Measurements from ENCODE around the gene ETV7. TPM values are rescaled to one million over a fixed set of nuclear protein-coding genes. Genes with fewer than 3 reads are reported as not detected.

The ETV7 gene
- total and polyA plus RNA-seq, 4 donors, result 0.29 to 0.61 (median 0.40) TPM; not detected in 1

DNA sequence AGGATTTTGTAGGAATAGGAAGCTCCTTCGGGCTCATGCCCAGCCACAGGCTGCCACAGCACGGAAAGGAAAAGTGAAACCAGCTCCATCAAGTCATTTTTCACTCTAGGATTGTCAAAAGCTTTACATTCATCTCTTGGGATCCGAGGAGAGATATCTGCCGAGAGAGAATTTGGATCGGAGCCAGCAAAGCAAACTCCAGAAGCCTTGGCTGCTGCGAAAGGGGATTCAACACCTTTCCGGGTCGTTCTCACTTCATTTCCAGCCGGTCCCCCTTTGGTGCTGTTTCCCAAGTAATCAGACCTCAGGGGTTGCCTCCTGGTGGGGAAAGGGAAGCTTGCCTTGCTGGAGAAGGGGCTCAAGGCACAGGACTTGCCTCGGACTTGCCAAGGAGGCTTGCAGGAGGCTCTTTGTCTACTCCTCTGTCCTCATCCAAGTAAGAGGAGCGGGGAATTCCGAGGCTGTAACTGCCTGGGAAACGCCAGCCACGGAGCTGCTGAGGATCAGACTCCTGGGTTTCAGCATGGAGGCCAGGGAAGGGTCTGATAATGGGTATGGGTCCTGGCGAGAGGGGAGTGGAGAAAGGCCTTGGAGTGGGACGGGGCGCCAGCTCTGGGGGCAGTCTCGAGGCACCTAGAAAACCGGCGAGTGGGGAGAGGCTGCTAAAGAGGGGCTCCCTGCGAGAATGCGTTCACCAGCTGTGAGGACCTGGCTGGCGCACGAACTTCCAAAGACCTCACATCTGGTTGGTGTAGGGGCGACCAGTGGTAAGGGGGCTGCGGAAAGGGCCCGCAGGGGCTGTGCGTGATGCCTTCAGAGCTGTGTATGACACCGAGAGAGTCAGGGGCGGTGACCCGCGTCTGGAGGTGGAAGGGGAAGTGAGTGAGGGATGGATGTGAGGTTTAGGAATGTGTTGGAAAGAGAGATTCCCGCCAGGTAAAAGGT, 702 bp downstream of the ETV7 start:
- peak in 4 of 6 donors; percentile 22 to 65 (median 38) for DNase-seq (ENCODE audit: low read depth in 4 of 6, low spot score in 6 of 6)
- H3K27ac ChIP-seq (ENCODE audit: low read depth, low read length), result no peak overlapping the region
- no peaks in the 10 kb centered on the region for H3K36me3 ChIP-seq (ENCODE audit: control insufficient read depth, insufficient read depth, low read length)
- 3% methylated on average over 31 of the region's 33 CpGs for whole genome bisulfite sequencing (ENCODE audit: insufficient coverage)
- peaks cover 38% of the 10 kb centered on the region for H3K27me3 ChIP-seq (ENCODE audit: control insufficient read depth, insufficient read depth, low read length)
- H3K4me1 ChIP-seq (ENCODE audit: control insufficient read depth, insufficient read depth, low read length), result peaks cover 27% of the 10 kb centered on the region
- H3K4me3 ChIP-seq (ENCODE audit: low read depth, low read length), result peak overlapping the region; percentile 53
- H3K9me3 ChIP-seq (ENCODE audit: control insufficient read depth, insufficient read depth, low read length), result no peaks in the 10 kb centered on the region

DNA sequence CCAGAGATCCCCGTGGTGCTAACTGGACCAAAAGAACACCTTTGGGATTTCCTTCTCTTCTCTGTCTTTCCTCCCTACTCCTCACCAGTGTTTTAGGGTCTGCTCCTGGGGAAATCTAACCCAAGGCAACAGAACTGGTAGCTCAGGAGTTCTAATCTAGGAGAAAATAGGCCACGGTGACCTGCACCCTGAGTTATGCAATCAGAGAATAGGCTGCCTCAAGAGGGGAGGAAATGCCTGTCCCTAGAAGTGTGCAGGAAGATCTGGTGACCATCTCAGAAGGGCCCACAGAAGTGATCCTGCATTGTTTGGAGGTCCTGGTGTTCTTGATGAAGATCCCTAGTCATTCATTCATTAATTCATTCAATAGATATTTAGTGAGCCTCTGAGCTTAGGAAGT, 3.4 kb downstream of the ETV7 start:
- Histone ChIP-seq H3K9me3 (ENCODE audit: control insufficient read depth, insufficient read depth, low read length) (no peaks in the 10 kb centered on the region), H3K4me1 (ENCODE audit: control insufficient read depth, insufficient read depth, low read length) (peaks cover 27% of the 10 kb centered on the region), H3K4me3 (ENCODE audit: low read depth, low read length) (no peak overlapping the region), H3K36me3 (ENCODE audit: control insufficient read depth, insufficient read depth, low read length) (no peaks in the 10 kb centered on the region), H3K27me3 (ENCODE audit: control insufficient read depth, insufficient read depth, low read length) (peaks cover 35% of the 10 kb centered on the region), H3K27ac (ENCODE audit: low read depth, low read length) (no peak overlapping the region)
- WGBS (ENCODE audit: insufficient coverage), result 89% methylated on average over 1 of the region's 2 CpGs
- DNase-seq (ENCODE audit: low read depth in 4 of 6, low spot score in 6 of 6), result no peak

GRCh38 chr6:36383606-36384005, 3.9 kb downstream of the ETV7 start:
- no peak overlapping the region for H3K27ac ChIP-seq (ENCODE audit: low read depth, low read length)
- DNase-seq (ENCODE audit: low read depth in 4 of 6, low spot score in 6 of 6), result no peak
- H3K36me3 ChIP-seq (ENCODE audit: control insufficient read depth, insufficient read depth, low read length), result no peaks in the 10 kb centered on the region
- WGBS (ENCODE audit: insufficient coverage), result 86% methylated on average over 1 of the region's 2 CpGs
- H3K4me1 ChIP-seq (ENCODE audit: control insufficient read depth, insufficient read depth, low read length), result peaks cover 27% of the 10 kb centered on the region
- H3K4me3 ChIP-seq (ENCODE audit: low read depth, low read length), result no peak overlapping the region
- no peaks in the 10 kb centered on the region for H3K9me3 ChIP-seq (ENCODE audit: control insufficient read depth, insufficient read depth, low read length)
- H3K27me3 ChIP-seq (ENCODE audit: control insufficient read depth, insufficient read depth, low read length), result peaks cover 31% of the 10 kb centered on the region

DNA sequence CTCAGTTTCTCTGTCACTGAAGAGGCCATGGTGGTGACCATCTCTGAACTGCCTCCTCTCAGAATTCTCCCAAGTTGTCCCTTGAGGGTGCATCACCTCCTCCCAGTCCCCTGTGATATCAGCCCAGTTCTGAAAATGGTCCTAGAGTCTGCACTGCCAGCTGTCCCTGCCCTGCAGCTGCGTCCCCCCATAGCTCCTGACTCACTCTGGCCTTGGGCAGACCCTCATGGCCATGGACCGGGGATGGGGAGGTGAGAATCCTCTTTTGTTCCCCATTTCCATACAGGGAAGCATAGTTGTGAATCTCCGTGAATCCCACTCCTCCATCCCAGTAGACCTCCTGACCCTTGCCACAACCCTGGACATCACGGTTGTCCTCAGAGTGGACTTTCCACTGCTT, 4.5 kb downstream of the ETV7 start:
- no peak overlapping the region for H3K27ac ChIP-seq (ENCODE audit: low read depth, low read length)
- peaks cover 25% of the 10 kb centered on the region for H3K27me3 ChIP-seq (ENCODE audit: control insufficient read depth, insufficient read depth, low read length)
- no peak overlapping the region for H3K4me3 ChIP-seq (ENCODE audit: low read depth, low read length)
- DNase-seq (ENCODE audit: low read depth in 4 of 6, low spot score in 6 of 6), result no peak
- H3K36me3 ChIP-seq (ENCODE audit: control insufficient read depth, insufficient read depth, low read length), result no peaks in the 10 kb centered on the region
- no peaks in the 10 kb centered on the region for H3K9me3 ChIP-seq (ENCODE audit: control insufficient read depth, insufficient read depth, low read length)
- peaks cover 24% of the 10 kb centered on the region for H3K4me1 ChIP-seq (ENCODE audit: control insufficient read depth, insufficient read depth, low read length)
- WGBS (ENCODE audit: insufficient coverage), result 53% methylated on average over 3 of the region's 4 CpGs

DNA sequence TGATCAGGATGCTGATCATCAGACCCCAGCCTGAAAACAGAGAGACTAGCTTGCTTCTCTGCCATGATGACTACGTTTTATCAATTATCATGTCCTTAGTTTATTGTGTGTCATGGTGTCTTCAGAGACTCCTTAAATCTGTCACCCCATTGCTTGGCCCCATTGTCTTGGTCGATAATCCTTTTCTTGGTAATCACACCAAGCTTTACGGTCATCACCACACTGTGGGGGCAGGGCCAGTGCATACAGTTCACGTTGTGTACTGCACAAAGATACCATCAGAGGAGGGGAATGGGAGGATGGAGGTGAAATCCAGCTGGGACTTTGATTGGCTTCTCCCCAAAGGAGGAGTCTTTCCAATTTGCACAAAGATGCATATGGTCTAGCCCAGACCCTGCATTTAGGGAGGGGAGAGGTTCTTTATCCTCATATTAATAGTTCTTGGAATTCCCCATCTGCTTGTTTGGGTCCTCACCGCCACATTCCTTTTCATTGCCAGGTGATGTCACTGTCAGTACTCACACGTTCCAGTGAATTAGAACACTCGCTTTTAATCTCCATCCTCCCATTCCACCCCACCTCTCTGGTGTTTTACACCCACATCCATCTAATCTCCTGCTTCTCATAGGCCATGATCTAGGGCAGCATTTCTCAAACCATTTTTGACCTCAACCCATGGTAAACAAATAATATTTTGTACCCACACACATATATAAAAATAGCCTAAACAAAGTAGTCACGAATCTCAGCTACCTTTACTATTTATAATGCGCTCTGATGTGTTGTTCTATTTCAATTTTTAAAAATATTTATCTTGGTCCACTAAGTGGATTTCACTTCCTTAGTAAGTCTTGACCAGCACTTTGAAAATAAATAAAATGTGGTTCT, 5.7 kb downstream of the ETV7 start:
- DNase-seq (ENCODE audit: low read depth in 4 of 6, low spot score in 6 of 6), result no peak
- Histone ChIP-seq H3K27me3 (ENCODE audit: control insufficient read depth, insufficient read depth, low read length) (peaks cover 13% of the 10 kb centered on the region), H3K36me3 (ENCODE audit: control insufficient read depth, insufficient read depth, low read length) (no peaks in the 10 kb centered on the region), H3K4me3 (ENCODE audit: low read depth, low read length) (no peak overlapping the region), H3K27ac (ENCODE audit: low read depth, low read length) (no peak overlapping the region), H3K9me3 (ENCODE audit: control insufficient read depth, insufficient read depth, low read length) (no peaks in the 10 kb centered on the region), H3K4me1 (ENCODE audit: control insufficient read depth, insufficient read depth, low read length) (peaks cover 13% of the 10 kb centered on the region)
- 78% methylated on average over 5 of the region's 9 CpGs for WGBS (ENCODE audit: insufficient coverage)

GRCh38 chr6:36380166-36380565, 7.3 kb downstream of the ETV7 start:
- Histone ChIP-seq H3K4me3 (ENCODE audit: low read depth, low read length) (no peak overlapping the region), H3K27ac (ENCODE audit: low read depth, low read length) (no peak overlapping the region)
- WGBS (ENCODE audit: insufficient coverage), result 88% methylated on average over 4 of the region's 4 CpGs

GRCh38 chr6:36378936-36379335, 8.5 kb downstream of the ETV7 start:
- Histone ChIP-seq H3K4me1 (ENCODE audit: control insufficient read depth, insufficient read depth, low read length) (peaks cover 4% of the 10 kb centered on the region), H3K27me3 (ENCODE audit: control insufficient read depth, insufficient read depth, low read length) (no peaks in the 10 kb centered on the region), H3K9me3 (ENCODE audit: control insufficient read depth, insufficient read depth, low read length) (no peaks in the 10 kb centered on the region), H3K36me3 (ENCODE audit: control insufficient read depth, insufficient read depth, low read length) (no peaks in the 10 kb centered on the region), H3K27ac (ENCODE audit: low read depth, low read length) (no peak overlapping the region), H3K4me3 (ENCODE audit: low read depth, low read length) (no peak overlapping the region)
- 94% methylated on average over 9 of the region's 10 CpGs for WGBS (ENCODE audit: insufficient coverage)
- DNase-seq (ENCODE audit: low read depth in 4 of 6, low spot score in 6 of 6), result no peak

More at GRCh38 chr6:36380166-36380565, 7.3 kb downstream of the ETV7 start:
- no peaks in the 10 kb centered on the region for H3K27me3 ChIP-seq (ENCODE audit: control insufficient read depth, insufficient read depth, low read length)
- no peak for DNase-seq (ENCODE audit: low read depth in 4 of 6, low spot score in 6 of 6)
- peaks cover 4% of the 10 kb centered on the region for H3K4me1 ChIP-seq (ENCODE audit: control insufficient read depth, insufficient read depth, low read length)
- no peaks in the 10 kb centered on the region for H3K9me3 ChIP-seq (ENCODE audit: control insufficient read depth, insufficient read depth, low read length)
- no peaks in the 10 kb centered on the region for H3K36me3 ChIP-seq (ENCODE audit: control insufficient read depth, insufficient read depth, low read length)

GRCh38 chr6:36378243-36378920, 9.1 kb downstream of the ETV7 start:
- Histone ChIP-seq H3K4me1 (ENCODE audit: control insufficient read depth, insufficient read depth, low read length) (peaks cover 4% of the 10 kb centered on the region), H3K27me3 (ENCODE audit: control insufficient read depth, insufficient read depth, low read length) (no peaks in the 10 kb centered on the region), H3K4me3 (ENCODE audit: low read depth, low read length) (no peak overlapping the region), H3K27ac (ENCODE audit: low read depth, low read length) (no peak overlapping the region), H3K9me3 (ENCODE audit: control insufficient read depth, insufficient read depth, low read length) (no peaks in the 10 kb centered on the region), H3K36me3 (ENCODE audit: control insufficient read depth, insufficient read depth, low read length) (no peaks in the 10 kb centered on the region)
- no peak for DNase-seq (ENCODE audit: low read depth in 4 of 6, low spot score in 6 of 6)
- WGBS (ENCODE audit: insufficient coverage), result 83% methylated on average over 2 of the region's 4 CpGs

- H3K27me3 ChIP-seq (ENCODE audit: control insufficient read depth, insufficient read depth, low read length), result no peaks in the 10 kb centered on the region
- H3K4me3 ChIP-seq (ENCODE audit: low read depth, low read length), result no peak overlapping the region
- no peaks in the 10 kb centered on the region for H3K4me1 ChIP-seq (ENCODE audit: control insufficient read depth, insufficient read depth, low read length)
- no peaks in the 10 kb centered on the region for H3K36me3 ChIP-seq (ENCODE audit: control insufficient read depth, insufficient read depth, low read length)
- no peaks in the 10 kb centered on the region for H3K9me3 ChIP-seq (ENCODE audit: control insufficient read depth, insufficient read depth, low read length)
- no peak overlapping the region for H3K27ac ChIP-seq (ENCODE audit: low read depth, low read length)
- 20% methylated on average over 1 of the region's 5 CpGs for WGBS (ENCODE audit: insufficient coverage)
- no peak for DNase-seq (ENCODE audit: low read depth in 4 of 6, low spot score in 6 of 6)
Observed at GRCh38 chr6:36377594-36377993, 9.9 kb downstream of the ETV7 start.
